Loucy (cell line): ENCODE data around the gene ZRANB2.

ENCODE experiments used
- H2AFZ ChIP-seq: fragments of 200-600 bp; sonication (generic); 2 replicates; pipeline ENCODE4 v1.6.0; 2016; ENCODE audit warnings: antibody characterized with exemption, mild to moderate bottlenecking, low read length, moderate library complexity
- H3F3A ChIP-seq: fragments of 200-600 bp; 2 replicates; pipeline ENCODE4 v1.6.0; 2016; ENCODE audit warnings: antibody characterized with exemption, low read depth, mild to moderate bottlenecking
- H3K27me3 ChIP-seq: fragments of 200-600 bp; sonication (generic); 2 replicates; pipeline ENCODE4 v1.6.1; 2014; ENCODE audit warnings: low read length, mild to moderate bottlenecking; ENCODE audit not compliant: insufficient read depth, poor library complexity, severe bottlenecking
- H3K36me3 ChIP-seq: fragments of 200-600 bp; sonication (generic); 2 replicates; pipeline ENCODE4 v1.6.1; 2016; ENCODE audit warnings: low read length; ENCODE audit not compliant: insufficient read depth
- H3K4me1 ChIP-seq: fragments of 200-600 bp; sonication (generic); 2 replicates; pipeline ENCODE4 v1.5.1; 2014; ENCODE audit warnings: low read length, mild to moderate bottlenecking; ENCODE audit not compliant: insufficient read depth, poor library complexity, severe bottlenecking
- H3K4me2 ChIP-seq: fragments of 200-600 bp; sonication (generic); 2 replicates; pipeline ENCODE4 v1.6.0; 2014; ENCODE audit warnings: antibody characterized with exemption, low read length, low read depth, mild to moderate bottlenecking; ENCODE audit not compliant: poor library complexity, severe bottlenecking
- H3K4me3 ChIP-seq: fragments of 200-600 bp; sonication (generic); 2 replicates; pipeline ENCODE4 v1.5.1; 2014; ENCODE audit warnings: low read length, mild to moderate bottlenecking, mixed read lengths; ENCODE audit not compliant: poor library complexity, severe bottlenecking
- H3K79me2 ChIP-seq: fragments of 200-600 bp; sonication (generic); 2 replicates; pipeline ENCODE4 v1.6.1; 2014; ENCODE audit warnings: low read length; ENCODE audit not compliant: insufficient read depth
- H3K9ac ChIP-seq: fragments of 200-600 bp; sonication (generic); 2 replicates; pipeline ENCODE4 v1.6.0; 2014; ENCODE audit warnings: mild to moderate bottlenecking, low read depth, low read length, moderate library complexity; ENCODE audit not compliant: poor library complexity, severe bottlenecking
- H3K9me2 ChIP-seq: fragments of 200-600 bp; sonication (generic); replicated peaks from 2 replicates; pipeline ENCODE4 v1.6.1; 2016; ENCODE audit warnings: low read depth, low read length, mixed read lengths
- H3K9me3 ChIP-seq: fragments of 200-600 bp; sonication (generic); 2 replicates; pipeline ENCODE4 v1.6.1; 2014; ENCODE audit warnings: mild to moderate bottlenecking, antibody characterized with exemption, low read length, low read depth; ENCODE audit not compliant: insufficient read depth
- H4K20me1 ChIP-seq: fragments of 200-600 bp; sonication (generic); 2 replicates; pipeline ENCODE4 v1.6.0; 2014; ENCODE audit warnings: antibody characterized with exemption, low read length, mild to moderate bottlenecking; ENCODE audit not compliant: insufficient read depth, poor library complexity, severe bottlenecking
- CTCF ChIP-seq: fragments of 200-600 bp; sonication (generic); conservative IDR thresholded peaks from 2 replicates; pipeline ENCODE4 v1.5.1; 2014; ENCODE audit warnings: mild to moderate bottlenecking, antibody characterized with exemption, low read length
- EZH2phosphoT487 ChIP-seq: fragments of 200-600 bp; IDR thresholded peaks from 2 replicates; pipeline ENCODE4 v1.6.1; 2018; ENCODE audit warnings: antibody characterized with exemption, mild to moderate bottlenecking, moderate library complexity, borderline replicate concordance

Gene ZRANB2

GRCh38 chr1:71018791-71019190 is 62.0 kb downstream of the ZRANB2 start:
- H3K79me2 ChIP-seq, result no peaks in the 10 kb centered on the region; the same call in 1 of the 2 replicates
- no peaks in the 10 kb centered on the region for H3K27me3 ChIP-seq
- H3K36me3 ChIP-seq, result no peaks in the 10 kb centered on the region; the same call in 1 of the 2 replicates
- H3K4me2 ChIP-seq, result no peak overlapping the region
- peaks cover 12% of the 10 kb centered on the region for H3K4me1 ChIP-seq
- H3K9me3 ChIP-seq, result no peaks in the 10 kb centered on the region; the same call in 1 of the 2 replicates
- H3K4me3 ChIP-seq, result no peak overlapping the region
- no peaks in the 10 kb centered on the region for H4K20me1 ChIP-seq
- H3K9ac ChIP-seq, result no peak overlapping the region
- no peaks in the 10 kb centered on the region for H3K9me2 ChIP-seq
- no peak for TF ChIP-seq CTCF
- TF ChIP-seq EZH2phosphoT487, result no peak
- no peak overlapping the region for H2AFZ ChIP-seq
- H3F3A ChIP-seq, result no peaks in the 10 kb centered on the region

- Histone ChIP-seq H3K9ac (no peak overlapping the region), H3K4me1 (peaks cover 12% of the 10 kb centered on the region), H3K4me2 (no peak overlapping the region), H3K9me3 (no peaks in the 10 kb centered on the region; the same call in 1 of the 2 replicates), H3K27me3 (no peaks in the 10 kb centered on the region), H3K9me2 (no peaks in the 10 kb centered on the region), H3K4me3 (no peak overlapping the region), H3K79me2 (no peaks in the 10 kb centered on the region; the same call in 1 of the 2 replicates), H3F3A (no peaks in the 10 kb centered on the region), H2AFZ (no peak overlapping the region), H4K20me1 (no peaks in the 10 kb centered on the region), H3K36me3 (peaks cover 8% of the 10 kb centered on the region; the same call in 1 of the 2 replicates)
- TF ChIP-seq EZH2phosphoT487 (no peak), CTCF (no peak)
Observed at GRCh38 chr1:71015745-71016144, 65.1 kb downstream of the ZRANB2 start.

- peaks cover 15% of the 10 kb centered on the region for H3K36me3 ChIP-seq
- no peaks in the 10 kb centered on the region; the same call in 1 of the 2 replicates for H3K9me3 ChIP-seq
- H4K20me1 ChIP-seq, result no peaks in the 10 kb centered on the region
- no peaks in the 10 kb centered on the region for H3K27me3 ChIP-seq
- no peaks in the 10 kb centered on the region for H3K9me2 ChIP-seq
- TF ChIP-seq EZH2phosphoT487, result no peak
- TF ChIP-seq CTCF, result no peak
- H2AFZ ChIP-seq, result no peak overlapping the region
- peaks cover 15% of the 10 kb centered on the region for H3K4me1 ChIP-seq
- H3K4me3 ChIP-seq, result no peak overlapping the region
- no peak overlapping the region for H3K4me2 ChIP-seq
- no peak overlapping the region for H3K9ac ChIP-seq
- no peaks in the 10 kb centered on the region for H3F3A ChIP-seq
- H3K79me2 ChIP-seq, result no peaks in the 10 kb centered on the region; the same call in 1 of the 2 replicates
Observed at GRCh38 chr1:71014178-71014579, 66.7 kb downstream of the ZRANB2 start.
